ENCODE measurements around the gene GPHN. TPM values are rescaled to one million over a fixed set of nuclear protein-coding genes. Genes with fewer than 3 reads are reported as not detected.

Gene GPHN
- total and polyA plus RNA-seq, 2 of the 4 experiments (the other 2 are of a cell fraction) = 8.0 to 8.1 TPM

DNA sequence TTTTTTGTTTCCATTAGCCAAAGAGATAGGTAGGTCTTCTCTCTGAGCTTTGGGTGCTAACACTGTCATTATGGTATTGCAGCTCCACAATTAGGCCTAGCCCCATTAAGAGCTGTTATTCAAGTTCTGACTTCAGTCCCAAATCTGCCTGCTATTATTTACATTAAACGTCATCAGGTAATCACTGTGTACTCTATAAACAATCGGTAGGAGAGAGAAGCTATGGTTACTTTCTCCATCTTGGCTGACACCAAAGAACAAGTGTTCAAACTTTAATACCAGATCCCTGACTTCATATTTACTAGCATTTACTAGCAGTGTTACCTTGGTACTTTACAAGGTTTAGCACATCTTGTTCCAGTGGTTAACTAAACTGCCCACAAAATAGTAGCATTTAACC lies 376.2 kb downstream of the GPHN start:
- Histone ChIP-seq H3K4me1 (ENCODE audit: control insufficient read depth, insufficient read depth, low read length) (no peaks in the 10 kb centered on the region), H3K9ac (ENCODE audit: low read depth, low read length) (no peak overlapping the region), H2AK9ac (replicated peaks; ENCODE audit: low read depth, low read length, poor library complexity) (no peak overlapping the region), H3K27ac (ENCODE audit: insufficient read depth, low read length) (no peak overlapping the region), H3K9me3 (ENCODE audit: control insufficient read depth, insufficient read depth, low read length) (no peaks in the 10 kb centered on the region), H3K56ac (ENCODE audit: extremely low read depth, insufficient read depth, low read length) (no peak overlapping the region), H3K23ac (ENCODE audit: low read depth, low read length) (no peak overlapping the region), H2BK15ac (ENCODE audit: low read depth, low read length) (no peak overlapping the region), H2BK5ac (ENCODE audit: low read depth, low read length, poor library complexity, severe bottlenecking) (no peak overlapping the region), H2BK120ac (ENCODE audit: low read depth, low read length) (no peak overlapping the region), H4K91ac (ENCODE audit: insufficient read depth, low read depth, low read length) (no peak overlapping the region), H3K18ac (ENCODE audit: low read depth, low read length) (no peak overlapping the region), H4K5ac (ENCODE audit: low read depth, low read length) (no peak overlapping the region), H3K14ac (replicated peaks; ENCODE audit: low read depth, low read length) (no peak overlapping the region), H2AK5ac (ENCODE audit: low read depth, low read length) (no peak overlapping the region), H3K4me3 (ENCODE audit: insufficient read depth, low read depth, low read length) (no peak overlapping the region), H2BK20ac (ENCODE audit: low read depth, low read length) (no peak overlapping the region), H3K4me2 (ENCODE audit: low read depth, low read length) (no peak overlapping the region), H3K27me3 (ENCODE audit: control insufficient read depth, insufficient read depth, low read length) (no peaks in the 10 kb centered on the region), H2AFZ (replicated peaks; ENCODE audit: low read length, poor library complexity) (no peak overlapping the region), H3K36me3 (ENCODE audit: control insufficient read depth, insufficient read depth, low read length) (no peaks in the 10 kb centered on the region), H3K79me1 (ENCODE audit: low read depth in 1 of 2, low read length in 2 of 2) (no peaks in the 10 kb centered on the region), H3K4ac (ENCODE audit: low read depth, low read length) (no peak overlapping the region), H4K20me1 (ENCODE audit: insufficient read depth, low read length) (no peaks in the 10 kb centered on the region), H3K9me1 (ENCODE audit: insufficient read depth, low read length) (no peaks in the 10 kb centered on the region), H4K8ac (ENCODE audit: low read depth in 2 of 2, low read length in 2 of 2) (no peak overlapping the region)
- ATAC-seq (ENCODE audit: low read depth) = no peak
- no peak for DNase-seq
- TF ChIP-seq BHLHE40 (IDR thresholded peaks at IDR 0.05; ENCODE audit: low read depth, low read length) (no peak), RFX5 (IDR thresholded peaks at IDR 0.05; ENCODE audit: low read depth, low read length) (no peak), POLR2A (IDR thresholded peaks at IDR 0.05; ENCODE audit: low read depth, low read length) (no peak), MAFK (IDR thresholded peaks at IDR 0.05; ENCODE audit: low read depth, low read length) (no peak), CEBPB (IDR thresholded peaks at IDR 0.05; ENCODE audit: low read depth, low read length) (no peak), NFE2L2 (IDR thresholded peaks at IDR 0.05; ENCODE audit: low read depth, low read length) (no peak), RAD21 (IDR thresholded peaks at IDR 0.05; ENCODE audit: low read length) (no peak), MAZ (IDR thresholded peaks at IDR 0.05; ENCODE audit: borderline replicate concordance, low read depth, low read length) (no peak), FOS (IDR thresholded peaks at IDR 0.05; ENCODE audit: low read depth, low read length) (no peak), CHD1 (IDR thresholded peaks at IDR 0.05; ENCODE audit: low read depth, low read length) (no peak), SMC3 (IDR thresholded peaks at IDR 0.05; ENCODE audit: low read depth, low read length) (no peak), RCOR1 (IDR thresholded peaks at IDR 0.05; ENCODE audit: insufficient replicate concordance, low read length) (no peak), MXI1 (IDR thresholded peaks at IDR 0.05; ENCODE audit: borderline replicate concordance, low read depth, low read length) (no peak)
- TF ChIP-seq, protein P1, sequence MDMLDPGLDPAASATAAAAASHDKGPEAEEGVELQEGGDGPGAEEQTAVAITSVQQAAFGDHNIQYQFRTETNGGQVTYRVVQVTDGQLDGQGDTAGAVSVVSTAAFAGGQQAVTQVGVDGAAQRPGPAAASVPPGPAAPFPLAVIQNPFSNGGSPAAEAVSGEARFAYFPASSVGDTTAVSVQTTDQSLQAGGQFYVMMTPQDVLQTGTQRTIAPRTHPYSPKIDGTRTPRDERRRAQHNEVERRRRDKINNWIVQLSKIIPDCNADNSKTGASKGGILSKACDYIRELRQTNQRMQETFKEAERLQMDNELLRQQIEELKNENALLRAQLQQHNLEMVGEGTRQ (IDR thresholded peaks at IDR 0.05; ENCODE audit: low read depth, low read length) = no peak
- TF ChIP-seq, protein P2, sequence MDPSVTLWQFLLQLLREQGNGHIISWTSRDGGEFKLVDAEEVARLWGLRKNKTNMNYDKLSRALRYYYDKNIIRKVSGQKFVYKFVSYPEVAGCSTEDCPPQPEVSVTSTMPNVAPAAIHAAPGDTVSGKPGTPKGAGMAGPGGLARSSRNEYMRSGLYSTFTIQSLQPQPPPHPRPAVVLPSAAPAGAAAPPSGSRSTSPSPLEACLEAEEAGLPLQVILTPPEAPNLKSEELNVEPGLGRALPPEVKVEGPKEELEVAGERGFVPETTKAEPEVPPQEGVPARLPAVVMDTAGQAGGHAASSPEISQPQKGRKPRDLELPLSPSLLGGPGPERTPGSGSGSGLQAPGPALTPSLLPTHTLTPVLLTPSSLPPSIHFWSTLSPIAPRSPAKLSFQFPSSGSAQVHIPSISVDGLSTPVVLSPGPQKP (IDR thresholded peaks at IDR 0.05; ENCODE audit: borderline replicate concordance, low read depth, low read length) = no peak
- TF ChIP-seq, protein P3, sequence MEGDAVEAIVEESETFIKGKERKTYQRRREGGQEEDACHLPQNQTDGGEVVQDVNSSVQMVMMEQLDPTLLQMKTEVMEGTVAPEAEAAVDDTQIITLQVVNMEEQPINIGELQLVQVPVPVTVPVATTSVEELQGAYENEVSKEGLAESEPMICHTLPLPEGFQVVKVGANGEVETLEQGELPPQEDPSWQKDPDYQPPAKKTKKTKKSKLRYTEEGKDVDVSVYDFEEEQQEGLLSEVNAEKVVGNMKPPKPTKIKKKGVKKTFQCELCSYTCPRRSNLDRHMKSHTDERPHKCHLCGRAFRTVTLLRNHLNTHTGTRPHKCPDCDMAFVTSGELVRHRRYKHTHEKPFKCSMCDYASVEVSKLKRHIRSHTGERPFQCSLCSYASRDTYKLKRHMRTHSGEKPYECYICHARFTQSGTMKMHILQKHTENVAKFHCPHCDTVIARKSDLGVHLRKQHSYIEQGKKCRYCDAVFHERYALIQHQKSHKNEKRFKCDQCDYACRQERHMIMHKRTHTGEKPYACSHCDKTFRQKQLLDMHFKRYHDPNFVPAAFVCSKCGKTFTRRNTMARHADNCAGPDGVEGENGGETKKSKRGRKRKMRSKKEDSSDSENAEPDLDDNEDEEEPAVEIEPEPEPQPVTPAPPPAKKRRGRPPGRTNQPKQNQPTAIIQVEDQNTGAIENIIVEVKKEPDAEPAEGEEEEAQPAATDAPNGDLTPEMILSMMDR (conservative IDR thresholded peaks at IDR 0.05; ENCODE audit: low read depth, low read length) = no peak
- no CpG with 5 or more reads among the region's 2 CpGs for WGBS, 2 experiments (ENCODE audit: extremely low coverage in 2 of 2, insufficient read length in 1 of 2)
- intact Hi-C loops (cut with micrococcal nuclease) (no loop called here), in situ Hi-C loops (cut with MboI; ENCODE audit: low sequenced_read_pairs) (no loop called here), dilution Hi-C loops (cut with HindIII; ENCODE audit: low sequenced_read_pairs, unreplicated experiment) (no loop called here)
- ChIA-PET POLR2A (ENCODE audit: unreplicated experiment) (no interaction called here), CTCF (no interaction called here)
- BruUV-seq (replicated peaks) = no TSS peak
